GM19324 (cell line): ENCODE measurements around the gene SCAANT1.

Experiments used
- ATAC-seq: cut with Tn5 transposase; IDR thresholded peaks from one replicate; pipeline ENCODE4 v1.9.1; 2021; ENCODE audit warnings: mild to moderate bottlenecking, moderate library complexity; ENCODE audit not compliant: unreplicated experiment, low FRiP score

SCAANT1 gene

DNA sequence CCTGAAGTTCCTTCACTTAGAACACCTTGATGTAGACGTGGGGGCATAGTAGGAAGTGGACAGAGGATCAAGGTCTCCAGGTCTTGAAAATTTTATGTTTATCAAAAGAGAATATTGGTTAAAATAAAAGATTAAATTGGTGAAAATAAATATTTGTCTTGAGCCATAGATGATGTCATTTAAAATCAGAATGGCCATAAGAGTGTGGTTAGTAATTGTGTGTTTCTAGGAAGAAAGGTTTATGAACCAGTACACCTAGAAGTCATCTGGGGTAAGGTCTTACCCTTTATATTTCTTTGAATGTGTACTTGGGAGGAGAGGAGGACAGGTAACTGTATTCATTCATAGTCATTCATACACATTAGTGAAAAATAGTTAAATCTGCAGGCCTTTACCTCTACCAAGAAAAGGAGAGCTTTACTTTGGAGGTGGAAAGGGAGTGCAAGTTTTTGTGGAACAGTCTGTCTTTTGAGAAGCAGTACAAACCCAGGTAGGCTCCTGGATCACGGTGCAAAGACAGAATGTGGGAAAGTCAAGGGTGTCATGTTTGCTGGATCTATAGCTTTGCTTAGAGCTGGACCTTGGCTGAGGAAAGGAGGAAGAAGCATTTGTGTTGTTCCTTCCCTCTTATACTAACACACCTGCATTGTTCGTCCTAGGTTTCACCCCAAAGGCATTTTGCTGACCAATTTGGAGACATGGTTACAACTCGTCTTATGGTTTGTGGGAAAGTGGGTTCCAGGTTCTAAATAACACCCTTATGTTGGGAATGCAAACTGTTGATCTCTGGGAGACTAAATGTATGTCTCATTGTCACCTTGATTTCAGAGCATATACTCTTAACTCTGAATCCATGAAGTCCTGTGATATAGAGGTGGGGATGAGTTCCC is 6.2 kb downstream of the SCAANT1 start:
- no peak for ATAC-seq

DNA sequence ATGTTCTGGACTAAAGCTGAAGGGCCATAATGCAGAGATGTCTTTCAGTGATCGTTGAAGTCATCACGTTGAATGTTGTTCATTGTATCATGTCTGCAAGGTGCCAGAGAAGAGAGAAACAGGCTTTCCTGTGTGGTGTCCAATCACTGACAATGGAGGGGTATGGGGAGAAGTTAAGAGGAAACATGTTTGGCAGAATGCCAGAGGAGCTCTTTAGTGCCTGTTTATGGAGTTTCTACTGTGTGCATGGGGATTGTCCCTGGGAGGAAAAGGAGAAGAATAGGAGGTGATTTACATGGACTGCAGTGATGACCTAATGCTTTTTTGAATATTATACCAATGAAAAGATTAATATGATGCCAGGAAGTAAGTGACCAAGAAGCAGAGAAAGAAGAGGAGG is 11.7 kb downstream of the SCAANT1 start:
- no peak for ATAC-seq

DNA sequence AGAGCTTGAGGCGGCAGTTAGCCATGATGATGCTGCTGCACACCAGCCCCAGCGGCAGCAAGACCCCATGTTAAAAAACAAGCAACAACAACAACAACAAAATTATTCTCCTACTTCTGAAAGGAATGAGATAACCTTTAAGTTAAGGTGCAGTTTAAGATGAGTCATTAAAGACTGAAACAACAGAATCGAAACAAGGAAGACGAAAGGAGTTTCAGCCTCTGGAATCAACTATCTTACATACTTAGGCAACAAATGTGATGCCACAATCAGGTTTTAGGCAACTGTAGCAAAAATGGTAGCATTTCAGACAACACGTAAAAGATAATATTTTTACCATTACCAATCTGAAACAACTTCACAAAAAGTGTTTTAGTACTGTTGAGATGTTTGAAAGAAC is 12.2 kb downstream of the SCAANT1 start:
- ATAC-seq, result no peak

DNA sequence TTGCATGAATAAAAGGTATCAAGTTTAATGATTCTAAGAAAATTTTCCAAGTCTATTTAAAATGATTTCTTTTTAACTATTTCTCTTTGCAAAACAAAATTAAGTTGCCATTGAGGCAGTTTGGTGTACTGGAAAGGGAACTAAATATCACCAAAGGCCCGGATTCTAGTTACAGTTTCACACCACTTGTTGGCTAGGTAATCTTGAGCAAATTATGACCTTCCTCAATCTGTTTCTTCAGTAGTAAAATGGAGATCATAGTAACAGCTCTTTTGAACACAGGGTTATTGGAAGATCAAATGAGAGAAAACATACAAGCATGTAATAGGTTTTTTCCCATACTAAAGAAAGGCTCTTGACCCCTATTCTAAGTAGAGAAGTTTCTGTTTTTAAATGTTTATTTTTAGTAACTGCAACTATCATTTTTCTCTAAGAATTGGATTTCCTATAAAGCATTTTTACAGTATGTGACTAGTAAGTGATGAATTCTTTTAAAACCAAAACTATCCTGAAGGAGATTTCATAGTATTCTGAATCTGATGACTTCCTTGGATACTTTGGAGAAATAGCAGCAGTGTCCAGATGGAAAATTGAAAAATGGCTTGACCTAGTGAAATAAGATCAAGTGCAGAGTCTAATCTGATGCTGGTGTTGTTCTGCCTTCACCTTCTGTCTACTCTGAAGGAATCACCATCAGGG is 15.7 kb downstream of the SCAANT1 start:
- ATAC-seq, result no peak

DNA sequence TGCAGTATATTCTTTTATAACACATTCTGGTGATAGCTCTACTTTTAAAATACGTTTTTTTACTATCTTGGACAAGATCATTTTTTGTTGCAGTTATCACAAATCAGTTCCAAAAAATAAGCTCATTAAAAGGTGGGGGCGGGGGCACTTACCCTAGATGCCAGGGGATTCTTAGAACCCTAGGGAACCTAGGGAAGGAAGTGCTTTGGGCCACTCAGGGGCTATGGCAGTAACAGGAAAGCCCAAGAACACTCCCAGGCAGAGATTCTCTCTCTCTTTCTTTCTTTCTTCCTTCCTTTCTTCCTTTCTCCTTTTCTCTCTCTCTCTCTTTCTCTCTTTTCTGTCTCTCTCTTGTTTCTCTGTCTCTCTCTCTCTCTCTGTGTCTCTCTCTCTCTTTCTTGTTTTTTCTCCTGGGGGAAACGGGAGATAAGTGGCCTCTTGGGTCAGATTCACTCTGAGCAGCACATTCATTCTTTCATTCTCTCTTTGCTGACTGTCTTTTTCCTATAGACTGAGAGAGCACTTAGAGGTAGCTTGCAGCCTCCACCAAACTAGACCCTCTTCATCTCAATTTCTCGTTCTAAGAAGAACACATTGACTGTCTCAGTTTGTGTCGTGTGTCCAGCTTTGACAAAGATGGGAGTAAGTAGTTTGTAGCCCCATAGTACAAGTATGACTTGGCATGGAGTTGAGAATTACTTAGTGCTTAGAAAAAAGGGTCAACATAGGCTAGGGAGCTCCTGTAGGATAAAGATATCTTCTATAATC is 16.6 kb downstream of the SCAANT1 start:
- no peak for ATAC-seq

DNA sequence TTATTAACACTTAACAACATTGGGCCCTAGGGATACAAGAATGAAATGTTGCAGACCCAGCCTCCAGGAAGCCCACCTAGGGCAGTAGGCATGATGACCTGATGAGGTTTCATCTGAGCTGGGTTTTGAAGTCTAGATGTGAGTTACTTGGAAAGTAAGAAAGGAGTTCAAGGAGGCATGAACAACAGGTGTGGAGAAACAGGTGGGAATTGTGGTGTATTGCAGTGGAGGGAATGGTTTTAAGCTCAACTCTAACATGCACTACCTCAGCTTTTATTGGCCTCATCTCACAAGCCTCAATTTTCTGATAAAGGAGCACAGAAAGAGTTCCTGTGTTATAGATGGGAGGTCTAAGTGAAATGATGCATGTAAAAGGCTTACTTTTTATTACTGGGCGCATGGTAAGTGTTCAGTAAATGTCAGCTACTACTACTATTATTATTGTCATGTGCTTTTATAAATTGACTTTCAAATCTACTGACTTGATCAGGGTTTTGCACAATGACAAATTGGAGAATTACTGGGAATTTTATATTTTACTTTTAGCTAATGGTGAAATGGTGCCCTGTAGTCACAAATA is 19.3 kb downstream of the SCAANT1 start:
- no peak for ATAC-seq

DNA sequence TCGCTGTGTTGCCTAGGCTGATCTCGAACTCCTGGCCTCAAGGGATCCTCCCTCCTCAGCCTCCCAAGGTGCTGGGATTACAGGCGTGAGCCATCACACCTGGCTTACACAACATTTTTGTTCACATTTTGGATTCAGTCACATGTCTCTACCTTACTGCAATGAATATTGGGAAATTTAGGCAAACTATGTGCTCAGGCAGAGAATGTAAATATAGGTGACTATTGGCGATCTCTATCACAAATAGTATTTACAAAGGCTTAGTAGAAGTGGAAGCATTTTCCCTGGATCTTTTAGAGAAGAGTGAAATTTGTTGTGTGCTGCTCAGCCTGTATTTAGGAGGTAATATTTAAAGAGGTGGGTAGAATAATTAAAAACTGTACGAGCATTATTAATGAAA is 20.7 kb downstream of the SCAANT1 start:
- ATAC-seq, result no peak

DNA sequence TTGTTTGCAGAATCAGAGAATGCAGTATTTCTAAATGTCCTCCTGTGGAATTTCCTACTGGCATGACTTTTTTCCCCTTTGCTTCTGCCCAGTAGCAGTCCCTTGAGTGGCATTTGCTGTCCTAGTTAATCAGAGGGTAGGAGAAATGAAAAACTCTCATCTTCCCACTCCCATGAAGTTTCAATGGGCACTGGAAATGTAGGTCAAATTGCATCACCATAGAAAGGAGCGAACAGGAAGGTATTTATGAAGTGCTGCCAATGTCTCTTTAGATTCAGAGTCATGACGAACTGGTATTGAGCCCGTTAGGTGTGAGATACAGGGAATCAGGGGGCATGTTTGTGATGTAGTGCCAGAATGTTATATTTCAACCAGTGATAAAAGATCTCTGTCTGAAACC is 25.3 kb downstream of the SCAANT1 start:
- ATAC-seq, result no peak

DNA sequence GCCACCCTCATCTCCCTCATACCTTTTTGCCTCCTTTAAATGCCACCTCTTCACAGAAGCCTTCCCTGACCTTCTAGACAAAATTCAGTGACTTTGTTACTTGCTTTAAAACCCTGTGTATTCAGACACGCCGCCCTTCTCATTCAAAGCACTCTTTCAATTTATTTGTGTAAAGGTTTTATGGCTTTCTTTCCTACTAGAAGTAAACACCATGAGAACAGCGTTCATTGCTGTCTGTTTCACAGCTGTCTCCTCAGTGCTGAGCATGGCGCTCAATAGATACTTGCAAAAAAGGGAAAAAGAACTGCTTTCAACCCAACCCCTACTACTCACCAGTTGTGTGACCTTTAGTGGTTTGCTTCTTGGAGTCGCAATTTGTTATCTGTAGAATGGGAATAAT is 31.5 kb downstream of the SCAANT1 start:
- no peak for ATAC-seq

DNA sequence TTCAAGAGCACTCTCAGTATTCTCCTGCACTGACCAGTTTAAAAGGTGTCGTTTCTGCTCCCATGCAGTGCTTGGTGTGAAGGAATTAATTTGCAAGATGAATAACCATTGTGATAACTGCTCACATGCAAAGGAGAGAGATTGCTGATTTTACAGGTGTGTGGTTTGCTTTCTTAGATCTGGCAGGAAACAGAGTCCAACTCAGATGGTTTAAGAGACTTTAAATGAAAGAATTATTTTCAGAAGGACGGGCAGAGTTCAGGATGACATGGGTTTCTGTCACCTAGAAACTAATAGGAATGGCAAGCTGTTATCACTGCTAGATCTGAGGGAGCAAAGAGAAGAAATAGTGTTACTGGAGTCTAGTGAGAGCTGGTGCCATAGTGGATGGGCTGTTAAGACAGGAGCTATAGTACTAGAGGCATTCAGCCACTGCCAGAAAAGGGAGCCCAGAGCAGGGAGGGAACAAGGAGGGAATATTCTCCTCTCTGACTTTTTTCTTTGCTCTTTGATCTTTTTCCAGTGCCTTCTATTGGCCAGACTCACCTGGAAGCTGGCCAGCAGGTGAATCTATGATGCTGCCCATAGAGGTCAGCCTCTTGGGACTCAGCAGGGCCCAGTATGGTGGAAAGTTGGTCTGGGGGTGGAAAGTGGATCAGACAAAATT is 33.7 kb downstream of the SCAANT1 start:
- ATAC-seq, result no peak

DNA sequence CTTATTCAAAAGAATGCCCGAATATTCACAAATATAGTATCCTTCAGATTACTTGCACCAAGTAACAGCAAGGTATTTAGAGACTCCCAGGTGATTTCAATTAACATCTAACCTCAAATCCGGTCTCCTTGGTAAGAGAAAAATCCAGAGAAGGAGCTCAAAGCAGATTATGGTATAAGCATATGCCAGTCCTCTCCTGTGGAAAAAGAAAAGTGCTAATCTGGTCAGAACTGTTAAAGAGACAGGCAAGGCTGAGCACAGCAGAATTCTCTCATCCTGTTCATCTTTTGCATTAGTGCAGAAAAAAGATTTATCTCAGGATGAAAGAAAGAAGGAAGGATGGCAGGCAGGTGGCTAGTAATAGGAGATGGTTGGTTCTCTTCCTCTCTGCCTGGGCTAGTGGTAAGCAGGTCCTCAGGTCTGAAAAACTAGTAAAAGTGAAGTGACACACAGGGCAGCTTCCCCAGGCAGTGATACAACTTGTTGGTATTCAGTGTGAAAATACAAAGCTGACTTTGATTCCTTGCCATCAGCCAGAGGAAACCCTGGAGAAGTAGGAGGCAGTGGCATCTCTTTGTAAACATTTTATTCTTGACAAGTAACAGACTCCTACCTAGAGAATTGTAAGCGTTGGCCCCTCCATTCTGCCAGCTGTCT is 34.3 kb downstream of the SCAANT1 start:
- no peak for ATAC-seq

DNA sequence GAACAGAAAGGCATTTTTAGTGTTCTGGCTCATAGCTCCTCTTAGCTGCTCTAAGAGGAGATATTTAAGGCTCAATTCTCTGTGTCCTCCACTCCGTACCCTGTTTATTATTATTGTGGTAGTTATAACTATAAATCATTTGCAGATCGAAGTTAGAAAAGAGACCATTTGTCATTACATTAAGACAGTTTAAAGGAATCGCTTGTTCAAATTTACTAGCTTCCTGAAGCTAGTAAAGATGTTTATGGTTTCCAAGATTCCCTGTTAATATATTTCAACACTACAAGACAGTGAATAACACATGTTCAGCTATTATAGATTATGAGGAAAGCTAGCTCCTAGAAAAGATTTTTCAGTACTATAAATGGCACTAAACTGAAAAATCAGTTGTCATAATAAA is 35.9 kb downstream of the SCAANT1 start:
- ATAC-seq, result no peak

DNA sequence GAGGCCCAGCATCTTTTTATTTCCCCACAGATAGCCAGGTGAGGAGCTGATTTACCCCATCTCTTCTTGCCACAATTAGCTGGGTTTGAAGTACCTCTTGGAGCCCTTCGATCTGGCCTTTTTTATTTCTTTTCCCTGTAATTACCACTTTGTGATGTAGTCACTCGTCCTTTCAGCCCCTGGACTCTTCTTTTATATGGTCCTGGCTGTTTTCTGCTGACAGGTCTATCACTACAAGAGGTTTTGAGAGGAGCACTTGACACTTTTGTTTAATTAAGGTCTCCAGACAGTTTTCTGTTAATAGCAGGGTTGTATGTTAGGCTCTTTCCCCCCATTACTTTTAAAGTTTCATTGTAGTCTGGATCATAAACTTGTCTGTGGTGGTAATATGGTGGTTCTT is 36.7 kb downstream of the SCAANT1 start:
- ATAC-seq, result no peak

DNA sequence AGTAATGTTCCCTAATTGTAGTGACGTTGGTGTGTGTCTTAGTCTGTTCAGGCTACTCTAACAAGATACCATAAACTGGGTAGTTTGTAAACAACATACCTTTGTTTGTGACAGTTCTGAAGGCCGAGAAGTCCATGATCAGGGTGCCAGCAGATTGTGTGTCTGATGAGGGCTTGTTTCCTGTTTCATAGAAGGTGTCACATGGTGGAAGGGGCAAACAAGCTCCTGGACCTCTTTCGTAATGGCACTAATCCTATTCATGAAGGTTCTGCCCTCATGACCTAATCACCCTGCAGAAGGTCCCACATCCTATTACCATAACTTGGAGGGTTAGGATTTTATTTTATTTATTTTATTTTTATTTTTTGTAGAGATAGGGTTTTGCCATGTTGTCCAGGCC is 37.4 kb downstream of the SCAANT1 start:
- ATAC-seq, result peak; percentile 42

DNA sequence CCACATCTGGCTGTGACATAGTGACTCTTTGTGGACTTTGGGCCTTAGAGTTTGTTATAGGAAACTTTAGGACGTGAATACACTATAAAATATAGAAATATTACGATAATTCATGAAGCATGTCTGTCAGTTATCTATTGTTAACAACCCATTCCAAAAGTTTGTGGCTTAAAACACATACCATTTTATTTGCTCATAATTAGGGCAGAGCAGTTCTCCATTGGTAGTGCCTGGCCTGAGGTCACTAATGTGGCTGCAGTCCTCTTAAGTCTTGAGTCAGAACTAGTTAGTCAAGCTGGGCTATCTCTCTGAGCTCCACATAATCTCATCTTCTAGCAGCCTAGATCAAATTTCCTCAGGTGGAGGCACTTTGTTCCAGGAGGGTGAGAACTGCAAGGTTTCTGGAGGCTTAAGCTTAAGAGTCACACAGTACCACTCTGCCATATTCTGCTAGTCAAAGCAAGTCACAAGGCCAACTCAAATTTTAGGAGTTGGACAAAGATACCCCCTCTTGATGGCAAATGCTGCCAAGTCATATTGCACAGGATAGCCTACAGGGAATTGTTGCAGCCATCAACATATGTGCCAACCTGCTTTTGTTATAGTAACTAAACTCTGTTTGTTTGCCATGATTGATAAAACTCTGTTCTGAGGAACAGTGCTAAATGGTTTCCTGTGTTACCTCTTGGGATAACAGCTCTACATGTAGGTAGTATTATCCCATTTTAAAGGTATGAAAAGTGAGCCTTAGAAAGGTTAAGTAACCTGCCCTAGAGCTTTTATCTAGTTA is 39.9 kb downstream of the SCAANT1 start:
- ATAC-seq, result no peak

DNA sequence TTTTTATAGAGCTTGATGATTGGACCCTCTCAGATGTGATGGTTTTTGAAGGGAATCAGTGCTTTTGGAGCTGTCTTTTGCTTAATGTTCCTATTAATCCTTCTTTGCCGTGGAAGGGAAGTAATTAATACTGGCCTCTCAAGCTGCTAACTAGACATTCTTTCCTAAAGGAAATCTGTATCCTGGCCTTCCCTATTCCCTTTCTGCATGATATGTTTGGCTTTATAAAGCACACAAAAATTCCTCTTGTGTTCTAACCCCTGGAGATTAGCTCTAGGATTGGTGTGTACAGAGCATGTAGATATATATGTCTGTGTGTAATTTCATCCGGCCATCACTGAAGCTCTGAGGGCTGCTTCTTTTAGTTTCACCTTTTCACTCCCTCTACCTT is 41.6 kb downstream of the SCAANT1 start:
- no peak for ATAC-seq

DNA sequence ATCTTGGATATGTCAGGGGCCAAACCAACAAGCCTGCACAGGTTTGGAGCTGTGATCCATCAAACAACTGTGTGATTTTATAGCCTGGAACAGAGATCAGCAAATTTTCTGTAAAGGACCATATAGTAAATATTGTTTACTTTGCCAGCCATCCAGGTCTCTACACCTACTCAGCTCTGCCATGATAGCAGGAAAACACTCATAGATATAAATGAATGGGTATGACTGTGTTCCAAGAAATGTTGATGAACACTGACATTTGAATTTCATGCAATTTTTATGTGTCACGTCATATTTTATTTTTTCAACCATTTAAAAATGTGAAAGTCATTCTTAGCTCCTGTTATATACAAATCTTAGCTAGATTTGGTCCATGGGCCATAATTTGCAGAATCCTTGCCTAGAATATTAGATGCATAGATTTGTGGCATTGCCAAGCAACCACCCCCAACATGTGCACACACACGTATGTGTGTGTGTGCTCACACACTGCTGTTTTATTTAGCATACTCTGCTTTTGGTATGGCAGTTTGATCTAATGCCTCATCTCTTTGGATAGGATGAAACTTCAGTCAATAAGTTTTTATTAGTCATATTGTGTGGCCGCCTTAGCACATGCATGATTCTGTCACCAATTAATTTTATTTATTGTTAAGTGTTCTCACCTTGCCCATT is 42.1 kb downstream of the SCAANT1 start:
- ATAC-seq, result no peak

DNA sequence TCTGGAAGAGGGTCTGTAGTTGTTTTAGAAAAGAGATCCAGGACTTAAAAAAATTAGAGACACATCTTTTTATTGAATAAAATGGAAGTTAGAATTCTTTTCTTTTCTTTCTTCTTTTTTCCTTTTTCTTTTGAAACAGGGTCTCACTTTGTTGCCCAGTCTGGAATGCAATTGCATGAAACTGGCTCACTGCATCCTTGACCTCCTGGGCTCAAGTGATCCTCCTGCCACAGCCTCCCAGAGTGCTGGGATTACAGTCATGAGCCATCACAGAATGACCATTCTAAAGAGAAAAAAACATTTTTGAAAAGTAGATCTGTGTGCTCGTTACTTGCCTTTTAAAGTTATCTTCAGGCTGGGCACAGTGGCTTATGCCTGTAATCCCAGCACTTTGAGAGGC is 45.0 kb downstream of the SCAANT1 start:
- no peak for ATAC-seq

DNA sequence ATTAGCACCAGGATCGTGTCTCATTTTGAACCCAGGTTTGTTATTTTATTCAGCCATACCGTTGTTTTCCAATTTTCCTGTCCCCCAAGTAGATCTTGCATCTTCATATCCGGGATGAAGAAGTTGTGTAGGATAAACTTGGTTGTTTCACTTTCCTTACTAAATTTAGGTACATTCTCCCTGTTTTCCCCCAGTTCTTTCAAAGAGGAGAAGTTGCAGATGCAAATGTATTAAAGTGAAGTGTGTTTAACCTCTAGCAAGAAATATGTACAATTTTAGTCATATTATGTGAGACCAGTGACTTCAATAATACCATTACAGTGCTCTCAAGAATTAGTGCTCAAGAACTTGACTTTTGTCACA is 47.2 kb downstream of the SCAANT1 start:
- no peak for ATAC-seq
